Measurements from ENCODE around the gene NTN5. TPM values are rescaled to one million over a fixed set of nuclear protein-coding genes. Genes with fewer than 3 reads are reported as not detected.

Gene NTN5
- total RNA-seq, 1 donor from 2014 or later, result 0.11 TPM

DNA sequence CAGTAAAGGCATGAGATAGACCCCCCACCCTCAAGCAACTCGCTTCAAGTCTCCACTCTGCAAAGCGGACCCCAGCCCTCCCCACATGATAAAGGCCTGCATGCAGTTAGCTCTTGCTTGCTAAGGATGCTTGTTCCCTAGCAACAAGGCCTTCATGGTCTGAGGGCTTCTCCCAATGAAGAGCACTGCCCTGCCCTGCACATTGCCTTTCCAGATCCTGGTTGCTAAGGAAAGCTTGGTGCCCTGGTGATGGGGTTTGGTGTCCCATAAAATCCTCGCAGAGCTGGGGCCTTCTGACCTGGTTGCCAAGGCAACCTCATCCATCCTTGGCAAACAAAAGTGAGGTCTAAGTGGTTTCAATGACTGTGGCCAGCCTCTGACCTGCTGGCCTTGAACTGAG lies 41.6 kb downstream of the NTN5 start:
- H3K9me3 ChIP-seq (replicated peaks), result no peaks in the 10 kb centered on the region
- no peak for TF ChIP-seq CTCF (IDR thresholded peaks at IDR 0.05; ENCODE audit: borderline replicate concordance)
- intact Hi-C loops (cut with micrococcal nuclease), result no loop called here
- peaks cover 67% of the 10 kb centered on the region for H3K4me1 ChIP-seq
- no peaks in the 10 kb centered on the region for H3K27me3 ChIP-seq (ENCODE audit: low read depth)
- peak overlapping the region; percentile 98 for H3K27ac ChIP-seq (replicated peaks)
- no peak for DNase-seq
- peak overlapping the region; percentile 41 for H3K4me3 ChIP-seq
- peaks cover 13% of the 10 kb centered on the region for H3K36me3 ChIP-seq

- H3K4me3 ChIP-seq, result peak overlapping the region; percentile 41
- TF ChIP-seq CTCF (IDR thresholded peaks at IDR 0.05; ENCODE audit: borderline replicate concordance), result peak; percentile 43
- no peaks in the 10 kb centered on the region for H3K9me3 ChIP-seq (replicated peaks)
- intact Hi-C loops (cut with micrococcal nuclease), result no loop called here
- peaks cover 16% of the 10 kb centered on the region for H3K36me3 ChIP-seq
- H3K27me3 ChIP-seq (ENCODE audit: low read depth), result no peaks in the 10 kb centered on the region
- H3K27ac ChIP-seq (replicated peaks), result peak overlapping the region; percentile 98
- peak; percentile 86 for DNase-seq
- H3K4me1 ChIP-seq, result peaks cover 62% of the 10 kb centered on the region
These were observed 42.3 kb downstream of the NTN5 start for GRCh38 chr19:48630296-48631063.

- peak overlapping the region; percentile 98 for H3K27ac ChIP-seq (replicated peaks)
- no peaks in the 10 kb centered on the region for H3K27me3 ChIP-seq (ENCODE audit: low read depth)
- peaks cover 63% of the 10 kb centered on the region for H3K4me1 ChIP-seq
- peaks cover 16% of the 10 kb centered on the region for H3K36me3 ChIP-seq
- DNase-seq, result peak; percentile 54
- TF ChIP-seq CTCF (IDR thresholded peaks at IDR 0.05; ENCODE audit: borderline replicate concordance), result no peak
- no peaks in the 10 kb centered on the region for H3K9me3 ChIP-seq (replicated peaks)
- intact Hi-C loops (cut with micrococcal nuclease), result no loop called here
- H3K4me3 ChIP-seq, result peak overlapping the region; percentile 41
These were observed 43.1 kb downstream of the NTN5 start for GRCh38 chr19:48629599-48630295.

DNA sequence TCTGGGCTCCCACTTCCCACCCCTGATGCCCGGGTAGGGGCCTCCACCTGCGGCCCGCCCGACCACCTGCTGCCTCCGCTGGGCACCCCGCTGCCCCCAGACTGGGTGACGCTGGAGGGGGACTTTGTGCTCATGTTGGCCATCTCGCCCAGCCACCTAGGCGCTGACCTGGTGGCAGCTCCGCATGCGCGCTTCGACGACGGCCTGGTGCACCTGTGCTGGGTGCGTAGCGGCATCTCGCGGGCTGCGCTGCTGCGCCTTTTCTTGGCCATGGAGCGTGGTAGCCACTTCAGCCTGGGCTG lies 43.6 kb downstream of the NTN5 start:
- intact Hi-C loops (cut with micrococcal nuclease), result no loop called here
- DNase-seq, result no peak
- Histone ChIP-seq H3K27me3 (ENCODE audit: low read depth) (no peaks in the 10 kb centered on the region), H3K4me3 (no peak overlapping the region), H3K4me1 (peaks cover 63% of the 10 kb centered on the region), H3K27ac (replicated peaks) (peak overlapping the region; percentile 98), H3K9me3 (replicated peaks) (no peaks in the 10 kb centered on the region), H3K36me3 (peaks cover 16% of the 10 kb centered on the region)
- TF ChIP-seq CTCF (IDR thresholded peaks at IDR 0.05; ENCODE audit: borderline replicate concordance), result no peak

- no peaks in the 10 kb centered on the region for H3K27me3 ChIP-seq (ENCODE audit: low read depth)
- peak overlapping the region; percentile 98 for H3K27ac ChIP-seq (replicated peaks)
- H3K4me1 ChIP-seq, result peaks cover 61% of the 10 kb centered on the region
- no peaks in the 10 kb centered on the region for H3K9me3 ChIP-seq (replicated peaks)
- no peak for TF ChIP-seq CTCF (IDR thresholded peaks at IDR 0.05; ENCODE audit: borderline replicate concordance)
- no peak for DNase-seq
- H3K4me3 ChIP-seq, result no peak overlapping the region
- peaks cover 16% of the 10 kb centered on the region for H3K36me3 ChIP-seq
- intact Hi-C loops (cut with micrococcal nuclease), result no loop called here
These were observed 44.1 kb downstream of the NTN5 start for GRCh38 chr19:48628486-48629296.

Data from left ventricle myocardium inferior (tissue), 1 donor.